H9 (cell line): Measurements from ENCODE around the gene DDX24. TPM values are rescaled to one million over a fixed set of nuclear protein-coding genes. Genes with fewer than 3 reads are reported as not detected.

ENCODE experiments used
- DNase-seq: peaks from one replicate; pipeline ENCODE4 v3.0.0-alpha.2; 2017
- H2AFZ ChIP-seq: one replicate; pipeline ENCODE4 v1.6.1; 2013; ENCODE audit warnings: mild to moderate bottlenecking, low read length, control low read depth, moderate library complexity
- H2AK5ac ChIP-seq: 2 replicates; pipeline ENCODE4 v1.6.1; 2013; ENCODE audit warnings: low read length, control low read depth, mixed read lengths; ENCODE audit not compliant: insufficient read length
- H2BK120ac ChIP-seq: one replicate; pipeline ENCODE4 v1.6.1; 2013; ENCODE audit warnings: low read depth, mild to moderate bottlenecking, low read length, control low read depth, inconsistent platforms; ENCODE audit not compliant: poor library complexity, severe bottlenecking
- H2BK12ac ChIP-seq: 2 replicates; pipeline ENCODE4 v1.6.1; 2013; ENCODE audit warnings: low read length, control low read depth, mixed read lengths, low read depth; ENCODE audit not compliant: insufficient read length
- H2BK15ac ChIP-seq: 2 replicates; pipeline ENCODE4 v1.6.1; 2013; ENCODE audit warnings: low read depth, low read length, control low read depth
- H2BK20ac ChIP-seq: one replicate; pipeline ENCODE4 v1.6.1; 2013; ENCODE audit warnings: low read depth, mild to moderate bottlenecking, low read length, control low read depth, inconsistent platforms; ENCODE audit not compliant: poor library complexity, severe bottlenecking
- H2BK5ac ChIP-seq: 2 replicates; pipeline ENCODE4 v1.6.1; 2013; ENCODE audit warnings: low read length, control low read depth, mixed read lengths; ENCODE audit not compliant: insufficient read length
- H3K14ac ChIP-seq: 2 replicates; pipeline ENCODE4 v1.6.1; 2013; ENCODE audit warnings: low read length, control low read depth; ENCODE audit not compliant: insufficient read depth
- H3K18ac ChIP-seq: 2 replicates; pipeline ENCODE4 v1.6.1; 2013; ENCODE audit warnings: low read depth, mild to moderate bottlenecking, mixed read lengths, low read length, control low read depth; ENCODE audit not compliant: insufficient read length
- H3K23ac ChIP-seq: 2 replicates; pipeline ENCODE4 v1.6.1; 2013; ENCODE audit warnings: low read length, control low read depth, mixed read lengths, low read depth; ENCODE audit not compliant: insufficient read length
- H3K23me2 ChIP-seq: 2 replicates; pipeline ENCODE4 v1.6.1; 2013; ENCODE audit warnings: low read depth, mild to moderate bottlenecking, mixed read lengths, low read length, control low read depth; ENCODE audit not compliant: insufficient read length, poor library complexity, severe bottlenecking
- H3K27ac ChIP-seq: 2 replicates; pipeline ENCODE4 v1.5.1; 2013; ENCODE audit warnings: low read length, control low read depth, mixed read lengths, low read depth; ENCODE audit not compliant: insufficient read length
- H3K27me3 ChIP-seq: 2 replicates; pipeline ENCODE4 v1.6.1; 2013; ENCODE audit warnings: low read length, control low read depth, inconsistent platforms; ENCODE audit not compliant: insufficient read depth
- H3K4ac ChIP-seq: 2 replicates; pipeline ENCODE4 v1.6.1; 2013; ENCODE audit warnings: low read depth, mild to moderate bottlenecking, control low read depth, inconsistent platforms, low read length, moderate library complexity
- H3K4me1 ChIP-seq: 2 replicates; pipeline ENCODE4 v1.6.1; 2013; ENCODE audit warnings: low read length, control low read depth, inconsistent platforms; ENCODE audit not compliant: insufficient read depth
- H3K4me2 ChIP-seq: 2 replicates; pipeline ENCODE4 v1.6.1; 2013; ENCODE audit warnings: low read length, control low read depth, mixed read lengths; ENCODE audit not compliant: insufficient read length, insufficient read depth
- H3K56ac ChIP-seq: 2 replicates; pipeline ENCODE4 v1.6.1; 2013; ENCODE audit warnings: low read depth, mild to moderate bottlenecking, mixed read lengths, low read length, control low read depth; ENCODE audit not compliant: insufficient read length
- H3K79me1 ChIP-seq: 2 replicates; pipeline ENCODE4 v1.6.1; 2013; ENCODE audit warnings: low read depth, mild to moderate bottlenecking, moderate library complexity, low read length, control low read depth, inconsistent platforms; ENCODE audit not compliant: insufficient read depth, poor library complexity, severe bottlenecking
- H3K79me2 ChIP-seq: 2 replicates; pipeline ENCODE4 v1.6.1; 2013; ENCODE audit warnings: low read length, control low read depth, inconsistent platforms; ENCODE audit not compliant: insufficient read depth
- H3K9ac ChIP-seq: 2 replicates; pipeline ENCODE4 v1.6.1; 2013; ENCODE audit warnings: low read length, control low read depth, mixed read lengths; ENCODE audit not compliant: insufficient read length; ENCODE audit errors: extremely low read depth
- H3K9me3 ChIP-seq: one replicate; pipeline ENCODE4 v1.6.1; 2013; ENCODE audit warnings: low read depth, low read length, inconsistent platforms; ENCODE audit not compliant: control insufficient read depth
- H3T11ph ChIP-seq: one replicate; pipeline ENCODE4 v1.6.1; 2013; ENCODE audit warnings: mild to moderate bottlenecking, low read length, control low read depth, inconsistent platforms
- H4K20me1 ChIP-seq: one replicate; pipeline ENCODE4 v1.6.1; 2013; ENCODE audit not compliant: control insufficient read depth, insufficient read length, insufficient read depth
- H4K5ac ChIP-seq: 2 replicates; pipeline ENCODE4 v1.6.1; 2013; ENCODE audit warnings: low read depth, mild to moderate bottlenecking, mixed read lengths, low read length, control low read depth; ENCODE audit not compliant: insufficient read length
- H4K8ac ChIP-seq: replicated peaks from 2 replicates; pipeline ENCODE4 v1.6.1; 2013; ENCODE audit warnings: low read length, control low read depth, mixed read lengths, low read depth; ENCODE audit not compliant: insufficient read length
- H4K91ac ChIP-seq: 2 replicates; pipeline ENCODE4 v1.6.1; 2013; ENCODE audit warnings: low read depth, mild to moderate bottlenecking, moderate library complexity, mixed read lengths, low read length, control low read depth; ENCODE audit not compliant: insufficient read length
- H3K27ac Mint-ChIP-seq, 3 experiments: 2 replicates in 2 of 3; 3 replicates in 1 of 3; pipeline ENCODE4 v1.8.0; 2020 to 2021; ENCODE audit warnings: mixed read lengths in 3 of 3, mild to moderate bottlenecking in 1 of 3, moderate library complexity in 1 of 3
- H3K27me3 Mint-ChIP-seq: 2 replicates; pipeline ENCODE4 v1.8.0; 2021; ENCODE audit warnings: low read depth, mild to moderate bottlenecking, moderate library complexity, mixed read lengths
- H3K36me3 Mint-ChIP-seq, 3 experiments: 2 replicates in 2 of 3; 3 replicates in 1 of 3; pipeline ENCODE4 v1.8.0; 2020 to 2021; ENCODE audit warnings: low read depth in 3 of 3, mixed read lengths in 3 of 3; ENCODE audit not compliant: insufficient read depth in 1 of 3
- H3K4me1 Mint-ChIP-seq, 2 experiments: 2 replicates each; pipeline ENCODE4 v1.8.0; 2020; ENCODE audit warnings: mixed read lengths in 2 of 2
- H3K4me3 Mint-ChIP-seq, 2 experiments: 2 replicates in 1 of 2; 3 replicates in 1 of 2; pipeline ENCODE4 v1.8.0; 2020 to 2021; ENCODE audit warnings: mild to moderate bottlenecking in 2 of 2, mixed read lengths in 2 of 2, moderate library complexity in 1 of 2
- H3K9me3 Mint-ChIP-seq, 2 experiments: 2 replicates in 1 of 2; 3 replicates in 1 of 2; pipeline ENCODE4 v1.8.0; 2020; ENCODE audit warnings: mild to moderate bottlenecking in 2 of 2, mixed read lengths in 2 of 2, moderate library complexity in 1 of 2
- WGBS: extraction: QIAGEN DNeasy Blood & Tissue Kit; methylation state at CpG from one replicate; pipeline ENCODE4 v1.1.7; 2013; ENCODE audit warnings: missing lambda C conversion rate, low lambda C conversion rate, mixed read lengths; ENCODE audit not compliant: insufficient read length; ENCODE audit errors: extremely low coverage; 5-methylcytosine and 5-hydroxymethylcytosine counted together
- total RNA-seq: library from RNA; stranded (reverse); gene quantifications from 2 replicates; pipeline ENCODE4 v1.2.1, GENCODE V29; 2021
- TF ChIP-seq, protein P1 (sequence below): fragments of 200-600 bp; sonication (generic); conservative IDR thresholded peaks from 3 replicates; pipeline ENCODE4 v1.8.0; 2021; ENCODE audit warnings: antibody characterized with exemption, mild to moderate bottlenecking

DDX24 gene
- total RNA-seq, 1 experiment from 2014 or later = 172 TPM

DNA sequence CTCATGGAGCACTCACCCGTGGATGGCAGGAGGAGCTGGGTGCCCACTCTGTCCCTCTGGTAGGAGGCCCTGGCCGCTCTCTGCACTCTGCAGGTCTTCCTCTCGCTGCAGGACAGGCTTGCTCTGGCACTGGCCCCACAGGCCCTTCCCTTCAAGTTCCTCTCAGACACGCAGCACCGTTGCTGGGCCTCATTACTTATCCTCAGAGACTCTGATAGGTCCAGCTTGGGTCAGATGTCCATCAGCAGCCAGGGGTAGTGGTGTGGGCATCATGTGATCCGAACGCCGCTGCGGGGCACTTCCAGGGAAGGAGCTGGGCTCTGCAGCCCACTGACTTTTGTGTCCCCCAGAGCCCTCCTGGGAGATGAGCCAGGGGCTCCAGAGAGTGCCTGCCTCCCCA, 43.0 kb downstream of the DDX24 start:
- Histone ChIP-seq H3K79me1 (no peaks in the 10 kb centered on the region), H4K91ac (no peak overlapping the region), H2BK120ac (no peak overlapping the region), H4K8ac (no peak overlapping the region), H3K4me1 (no peaks in the 10 kb centered on the region), H3K9ac (no peak overlapping the region), H4K5ac (no peak overlapping the region), H3K18ac (no peak overlapping the region), H3K27ac (no peak overlapping the region), H4K20me1 (no peaks in the 10 kb centered on the region), H3K4ac (no peak overlapping the region), H3T11ph (no peak overlapping the region), H3K23me2 (no peaks in the 10 kb centered on the region), H3K9me3 (no peaks in the 10 kb centered on the region), H3K56ac (no peak overlapping the region), H2BK5ac (no peak overlapping the region), H3K23ac (no peak overlapping the region), H3K27me3 (no peaks in the 10 kb centered on the region), H2AK5ac (no peak overlapping the region), H2BK12ac (no peak overlapping the region), H3K79me2 (no peaks in the 10 kb centered on the region), H2BK15ac (no peak overlapping the region), H3K14ac (no peak overlapping the region), H3K4me2 (no peak overlapping the region), H2BK20ac (no peak overlapping the region), H2AFZ (no peak overlapping the region)
- H3K9me3 Mint-ChIP-seq = peaks cover 0 to 2% of the 10 kb centered on the region in 2 experiments; a peak in 1 of 5 replicates
- peaks cover 4 to 36% (median 29%) of the 10 kb centered on the region in 3 experiments for H3K36me3 Mint-ChIP-seq
- H3K4me1 Mint-ChIP-seq = peaks cover 26 to 27% of the 10 kb centered on the region in 2 experiments
- H3K4me3 Mint-ChIP-seq = no peak overlapping the region
- no peaks in the 10 kb centered on the region for H3K27me3 Mint-ChIP-seq
- TF ChIP-seq, protein P1, sequence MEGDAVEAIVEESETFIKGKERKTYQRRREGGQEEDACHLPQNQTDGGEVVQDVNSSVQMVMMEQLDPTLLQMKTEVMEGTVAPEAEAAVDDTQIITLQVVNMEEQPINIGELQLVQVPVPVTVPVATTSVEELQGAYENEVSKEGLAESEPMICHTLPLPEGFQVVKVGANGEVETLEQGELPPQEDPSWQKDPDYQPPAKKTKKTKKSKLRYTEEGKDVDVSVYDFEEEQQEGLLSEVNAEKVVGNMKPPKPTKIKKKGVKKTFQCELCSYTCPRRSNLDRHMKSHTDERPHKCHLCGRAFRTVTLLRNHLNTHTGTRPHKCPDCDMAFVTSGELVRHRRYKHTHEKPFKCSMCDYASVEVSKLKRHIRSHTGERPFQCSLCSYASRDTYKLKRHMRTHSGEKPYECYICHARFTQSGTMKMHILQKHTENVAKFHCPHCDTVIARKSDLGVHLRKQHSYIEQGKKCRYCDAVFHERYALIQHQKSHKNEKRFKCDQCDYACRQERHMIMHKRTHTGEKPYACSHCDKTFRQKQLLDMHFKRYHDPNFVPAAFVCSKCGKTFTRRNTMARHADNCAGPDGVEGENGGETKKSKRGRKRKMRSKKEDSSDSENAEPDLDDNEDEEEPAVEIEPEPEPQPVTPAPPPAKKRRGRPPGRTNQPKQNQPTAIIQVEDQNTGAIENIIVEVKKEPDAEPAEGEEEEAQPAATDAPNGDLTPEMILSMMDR = no peak
- no peak overlapping the region; a peak in 1 of 7 replicates for H3K27ac Mint-ChIP-seq
- no CpG with 5 or more reads among the region's 9 CpGs for WGBS
- no peak for DNase-seq
